ENCODE measurements around the gene LPAR1.

LPAR1 gene

DNA sequence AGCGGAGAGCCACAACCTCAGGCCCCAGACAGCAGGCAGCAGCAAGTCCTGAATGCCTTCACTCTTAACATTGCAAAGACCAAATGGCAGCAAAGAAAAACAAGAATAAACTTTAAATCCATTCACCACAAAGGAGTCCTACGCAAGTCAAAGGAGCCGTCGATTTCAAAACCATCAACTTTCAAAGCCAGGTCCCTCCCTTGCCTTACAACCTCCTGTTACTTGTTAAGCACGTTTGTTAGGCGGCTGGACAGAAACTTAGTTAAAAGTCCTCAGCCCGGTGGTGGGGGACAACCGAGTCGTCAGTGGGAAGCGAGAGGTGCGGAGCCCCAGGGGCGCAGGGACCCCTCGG, 938 bp downstream of the LPAR1 start:
- DNase-seq: peak in 1 of 2 experiments; percentile 36

GRCh38 chr9:111036946-111037345, 1.3 kb downstream of the LPAR1 start:
- peak in 1 of 2 experiments; percentile 14 for DNase-seq

DNA sequence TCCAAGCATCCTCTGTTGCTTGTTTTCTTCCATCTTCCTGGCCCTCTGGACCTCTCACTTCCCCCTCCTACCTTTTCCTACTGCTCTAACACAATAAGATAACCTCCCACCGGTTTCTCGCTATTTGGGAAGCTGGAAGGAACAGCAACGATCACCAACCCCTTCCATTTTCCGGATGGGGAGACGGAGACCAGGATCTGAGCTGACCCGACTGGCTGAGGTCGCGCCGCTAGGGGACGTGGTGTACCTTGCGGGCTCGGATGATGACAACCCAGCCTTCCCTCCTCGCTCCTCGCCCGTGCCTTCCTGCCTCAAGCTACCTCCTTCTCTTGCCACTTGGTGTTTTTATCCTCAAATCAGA, 1.9 kb downstream of the LPAR1 start:
- peak in 1 of 2 experiments; percentile 44 for DNase-seq

GRCh38 chr9:111035543-111036428, 2.5 kb downstream of the LPAR1 start:
- no peak for DNase-seq

DNA sequence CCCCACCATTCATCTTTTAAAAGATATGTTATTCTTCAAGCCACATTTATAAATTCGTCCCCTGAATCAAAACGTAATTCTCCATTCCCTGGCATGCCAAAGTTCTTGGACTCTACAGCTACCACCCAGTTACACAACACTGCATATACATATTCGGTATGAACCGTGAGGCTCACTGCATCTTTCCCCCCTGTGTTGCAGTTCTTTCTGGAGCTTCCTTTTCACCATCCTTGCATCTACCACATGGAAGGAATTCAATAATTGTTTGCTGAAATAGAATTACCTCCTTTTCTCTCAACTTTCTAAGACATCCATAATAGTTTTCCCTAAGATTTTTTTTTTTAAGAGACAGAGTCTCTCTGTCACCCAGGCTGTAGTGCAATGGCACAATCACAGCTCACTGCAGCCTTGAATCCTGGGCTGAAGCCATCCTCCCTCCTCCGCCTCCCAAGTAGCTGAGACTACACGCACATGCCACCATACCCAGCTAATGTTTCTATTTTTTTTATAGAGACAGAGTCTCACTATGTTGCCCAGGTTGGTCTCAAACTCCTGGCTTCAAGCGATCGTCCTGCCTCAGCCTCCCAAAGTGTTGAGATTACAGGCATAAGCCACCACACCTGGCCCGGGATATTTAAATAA, 3.3 kb downstream of the LPAR1 start:
- DNase-seq: no peak

- DNase-seq: no peak
Measured at GRCh38 chr9:111034170-111034897, 3.9 kb downstream of the LPAR1 start.

DNA sequence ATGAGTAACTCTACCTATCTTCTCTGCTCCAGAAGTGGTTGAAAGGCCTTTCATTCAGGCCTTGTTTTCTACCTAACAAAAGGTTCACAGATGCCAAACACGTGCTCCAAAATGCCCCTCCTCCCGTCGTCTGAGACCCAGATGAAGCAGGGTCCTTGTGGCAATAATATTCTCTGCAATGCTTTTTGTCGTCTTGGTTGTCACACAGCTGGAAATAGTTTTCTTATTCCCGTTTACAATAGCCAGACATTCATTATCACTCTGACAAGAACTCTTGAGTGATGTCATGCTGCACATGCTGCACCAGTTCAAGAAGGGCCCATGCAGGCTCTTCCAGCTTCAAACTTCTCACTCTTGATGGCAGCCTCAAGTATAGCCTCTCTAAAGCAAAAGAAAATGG, 7.8 kb downstream of the LPAR1 start:
- DNase-seq: no peak

DNA sequence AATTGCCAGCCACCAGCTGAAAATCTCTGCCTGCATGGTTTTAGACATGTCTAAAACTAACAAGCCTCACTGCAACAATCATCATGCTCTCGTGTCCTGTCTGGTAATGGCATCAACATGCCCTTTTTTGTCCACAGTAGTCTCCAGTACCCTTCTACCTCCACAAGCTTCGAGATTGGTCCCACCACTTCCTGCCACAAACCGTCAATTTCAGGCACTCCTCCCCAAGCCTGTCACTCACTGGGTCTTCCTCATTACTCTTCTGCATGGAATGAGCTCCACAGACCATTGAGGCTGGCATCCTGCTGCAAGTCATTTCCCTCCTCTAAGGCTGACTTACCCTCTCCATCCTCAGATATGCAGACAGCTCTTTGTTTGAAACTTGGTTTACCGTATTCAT, 9.0 kb downstream of the LPAR1 start:
- DNase-seq: no peak

DNA sequence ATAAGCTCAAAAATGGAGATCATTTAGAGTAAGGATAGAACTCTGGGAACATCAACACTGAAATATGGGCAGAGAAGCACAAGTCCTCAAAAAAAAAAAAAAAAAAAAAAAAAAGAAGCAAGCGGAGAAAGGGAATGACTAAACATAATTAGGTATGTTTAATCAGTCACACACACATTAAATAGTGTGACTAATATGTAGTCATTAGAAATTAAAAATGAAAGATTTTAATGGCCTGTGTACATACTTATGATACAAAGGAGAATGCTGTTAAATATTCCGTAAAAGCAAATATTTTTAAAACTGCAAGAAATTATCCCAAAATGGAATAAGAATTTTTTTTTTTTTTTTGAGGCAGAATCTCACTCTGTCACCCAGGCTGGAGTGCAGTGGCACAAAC, 10.5 kb downstream of the LPAR1 start:
- no peak for DNase-seq

- DNase-seq: no peak
Measured at GRCh38 chr9:111023128-111023527, 15.1 kb downstream of the LPAR1 start.

- no peak for DNase-seq
Measured at GRCh38 chr9:111020594-111020993, 17.7 kb downstream of the LPAR1 start.

- no peak for DNase-seq
Measured at GRCh38 chr9:111016426-111017045, 21.7 kb downstream of the LPAR1 start.

DNA sequence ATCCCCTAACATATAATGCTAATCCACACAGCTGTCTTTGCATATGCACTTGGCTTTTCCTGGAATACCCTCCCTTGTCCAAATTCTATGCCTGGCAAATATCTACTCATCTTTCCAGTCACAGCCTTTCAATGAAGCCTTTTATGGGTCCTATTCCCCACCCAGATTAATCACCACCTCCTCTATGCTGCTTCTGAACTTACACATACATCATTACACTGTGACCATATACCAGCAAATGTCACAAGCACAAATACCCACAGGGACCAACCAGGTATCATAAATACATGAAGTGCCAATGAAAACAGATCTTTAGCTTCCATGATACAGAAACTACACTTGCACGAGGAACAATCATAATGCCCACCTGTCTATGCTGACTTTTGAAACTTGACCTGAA, 22.3 kb downstream of the LPAR1 start:
- peak in 1 of 2 experiments; percentile 67 for DNase-seq

DNA sequence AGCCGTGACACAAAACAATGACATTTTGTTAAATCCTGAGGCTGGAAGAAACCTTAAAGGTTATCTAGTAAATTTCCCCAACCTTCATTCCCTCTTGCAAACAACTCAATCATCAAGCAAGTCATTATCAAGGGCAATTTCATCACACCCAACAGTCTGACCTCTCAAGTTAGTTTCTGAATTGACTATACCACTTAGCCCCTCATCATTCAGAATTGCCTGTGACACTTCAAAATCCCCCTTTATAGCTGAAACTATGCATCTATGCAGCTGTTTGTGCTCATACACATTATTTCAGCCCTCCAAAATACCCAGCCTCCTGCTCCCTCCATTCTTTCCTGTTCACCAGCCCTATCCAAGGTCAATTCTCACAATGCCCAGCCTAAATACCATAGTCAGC, 24.6 kb downstream of the LPAR1 start:
- no peak for DNase-seq

- peak; percentile 38 to 60 for DNase-seq
Measured at GRCh38 chr9:111013250-111013649, 25.0 kb downstream of the LPAR1 start.

DNA sequence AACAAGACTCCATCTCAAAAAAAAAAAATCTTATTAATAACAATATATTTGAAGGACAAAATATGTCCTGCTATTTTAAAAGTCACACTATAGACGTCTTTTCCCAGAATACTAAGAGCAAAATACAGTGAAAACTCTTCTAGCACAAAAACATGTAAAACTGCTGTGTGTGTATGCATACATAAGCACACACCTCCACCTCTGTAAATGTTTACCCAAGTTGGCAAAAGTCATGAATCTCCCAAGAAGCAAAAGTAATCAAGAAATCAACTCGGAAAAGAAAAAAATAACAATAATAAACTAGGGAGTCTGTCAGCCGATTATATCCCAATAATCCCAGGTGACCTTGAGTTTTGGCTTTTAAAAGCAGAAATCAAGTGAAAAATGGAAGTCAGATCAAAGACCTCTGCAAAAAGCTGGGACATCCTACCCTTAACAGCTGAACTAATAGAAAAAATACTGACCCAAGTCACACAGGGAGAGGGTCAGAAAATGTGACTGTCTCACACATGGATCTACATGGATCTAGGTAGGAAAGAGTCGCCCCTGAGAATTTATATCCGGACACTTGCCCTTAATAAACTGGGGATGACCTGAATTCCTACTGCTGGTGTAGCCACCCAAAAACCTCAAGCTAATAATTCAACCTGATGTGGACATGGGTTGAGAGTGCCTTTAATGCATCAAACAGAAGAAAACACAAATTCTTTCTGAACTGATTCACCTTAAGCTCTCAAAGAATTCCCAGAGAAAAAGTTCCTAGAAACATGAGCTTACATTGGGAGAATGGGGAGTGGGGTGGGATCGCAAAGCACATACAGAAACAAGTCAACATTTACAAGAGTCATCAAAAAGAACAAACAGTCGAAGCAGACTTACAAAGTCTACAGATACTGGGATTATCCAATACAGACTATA, 29.9 kb downstream of the LPAR1 start:
- DNase-seq: no peak

DNA sequence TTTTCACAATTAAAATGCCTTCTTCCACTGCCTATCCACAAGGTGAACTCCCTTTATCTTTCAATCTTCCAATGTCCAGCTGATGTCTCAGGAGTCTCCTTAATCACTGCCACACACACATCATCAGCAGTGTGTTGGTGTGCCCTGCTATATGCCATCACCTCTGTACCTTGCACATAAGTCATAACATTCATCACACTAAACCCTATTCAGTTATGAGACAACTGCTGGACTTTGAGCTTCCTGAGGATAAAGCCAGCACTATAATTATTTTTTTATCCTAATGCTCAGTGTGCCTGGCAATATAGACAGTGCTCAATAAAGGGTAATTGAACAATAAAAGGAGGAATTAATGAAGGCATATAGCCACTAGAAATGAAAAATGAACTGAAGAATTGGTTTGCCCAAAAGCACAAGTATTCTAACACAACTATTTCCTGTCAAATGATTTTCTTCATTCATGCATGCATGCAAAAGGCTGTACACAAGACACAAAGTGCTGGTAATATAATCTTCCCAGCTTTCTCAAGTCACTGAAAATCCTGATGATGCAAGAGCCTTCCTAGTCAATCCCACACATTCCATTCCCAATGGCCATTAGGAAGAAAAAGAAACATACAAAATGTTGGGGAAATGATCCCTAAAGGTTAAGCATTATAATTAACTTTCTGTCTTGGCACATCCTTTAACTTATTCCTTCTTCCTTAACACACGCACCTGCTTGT, 32.4 kb downstream of the LPAR1 start:
- DNase-seq: no peak

GRCh38 chr9:111004936-111005335, 33.3 kb downstream of the LPAR1 start:
- no peak for DNase-seq

GRCh38 chr9:111003182-111003581, 35.1 kb downstream of the LPAR1 start:
- DNase-seq: no peak

- DNase-seq: no peak
Measured at GRCh38 chr9:111001526-111001925, 36.7 kb downstream of the LPAR1 start.

DNA sequence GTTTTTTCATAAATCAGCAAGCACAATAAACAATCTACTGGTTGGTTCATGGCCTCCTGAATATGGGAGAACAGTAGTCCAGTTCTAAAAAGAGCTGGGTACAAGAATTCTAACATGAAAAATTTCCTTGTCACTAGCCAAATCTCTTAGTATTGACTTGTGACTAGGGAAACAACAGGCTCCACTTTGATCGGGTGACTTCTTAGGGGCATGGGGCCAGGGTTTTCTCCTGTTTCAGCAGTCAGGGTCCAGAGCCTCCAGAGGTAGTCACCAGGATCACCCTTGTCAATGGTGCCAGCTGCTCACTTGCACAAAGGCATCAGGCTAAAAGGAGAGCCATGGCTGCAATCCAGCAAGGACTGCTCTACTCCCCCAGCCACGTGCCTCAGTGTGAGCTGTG, 38.1 kb downstream of the LPAR1 start:
- peak in 1 of 2 experiments; percentile 8 for DNase-seq

GRCh38 chr9:110999379-110999778, 38.9 kb downstream of the LPAR1 start:
- DNase-seq: no peak
